ENCODE data around the gene TRIP10.
A peak's percentile ranks its signal among the peaks of the same experiment; 100 is the strongest.
"Not testable (repeated sequence)": the region's sequence is repeated elsewhere in the genome, so short reads cannot be mapped to it uniquely, and the experiment has no call there.

The TRIP10 gene

DNA sequence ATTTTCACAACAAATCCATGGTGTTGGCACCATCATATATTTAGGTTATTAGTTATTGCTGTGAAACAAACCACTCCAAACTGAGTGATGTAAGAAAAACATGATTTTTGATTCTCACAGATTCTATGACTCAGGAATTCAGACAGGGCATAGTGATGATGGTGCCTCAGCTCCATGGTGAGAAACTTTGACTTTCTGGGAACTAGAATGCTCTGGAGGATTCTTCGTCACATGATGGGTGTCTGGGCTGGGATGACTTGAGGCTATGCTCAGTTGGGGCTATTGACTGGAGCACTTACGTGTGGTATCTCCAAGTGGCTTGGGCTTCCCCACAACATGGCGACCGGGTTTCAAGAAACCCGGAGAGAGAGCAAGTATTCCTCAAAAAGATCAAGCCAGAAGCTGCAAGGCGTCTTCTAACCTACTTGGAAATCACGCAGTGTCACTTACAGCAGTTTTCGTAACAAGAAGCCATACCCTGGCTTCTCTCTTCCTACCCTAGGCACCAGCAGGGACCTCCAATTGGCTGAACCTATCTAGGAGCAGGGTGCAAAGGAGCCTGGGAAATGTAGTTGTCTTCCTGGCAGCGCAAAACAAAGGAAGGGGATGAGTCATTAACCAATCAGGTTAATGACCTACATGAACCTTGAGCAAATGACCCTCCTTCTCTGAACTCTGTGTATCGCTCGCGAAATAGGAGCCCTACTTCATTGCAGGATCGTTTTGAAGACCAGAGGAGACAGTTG, 55.4 kb downstream of the TRIP10 start:
- H3K4me3 ChIP-seq (ENCODE audit: low read length): no peak overlapping the region
- H3K4me1 ChIP-seq (ENCODE audit: control insufficient read depth, insufficient read depth, low read length): no peaks in the 10 kb centered on the region

DNA sequence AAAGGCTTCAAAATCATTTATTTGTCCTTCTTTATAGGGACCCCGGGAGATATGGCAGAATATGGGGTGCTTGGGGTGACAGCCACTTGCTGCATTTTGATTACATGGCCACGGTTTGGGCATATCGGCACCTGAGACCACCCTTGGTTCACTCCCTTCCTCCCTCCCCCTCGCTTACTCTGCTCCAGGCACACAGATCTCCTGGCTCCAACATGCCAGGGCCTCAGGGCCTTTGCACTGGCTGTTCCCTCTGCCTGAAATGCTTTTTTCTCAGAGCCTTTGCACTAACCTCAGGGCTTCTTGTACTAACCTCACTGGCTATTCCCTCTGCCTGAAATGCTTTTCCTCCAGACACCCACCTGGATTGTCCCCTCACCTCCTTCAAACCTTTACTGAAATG, 56.8 kb downstream of the TRIP10 start:
- Histone ChIP-seq H3K4me3 (ENCODE audit: low read length) (no peak overlapping the region), H3K4me1 (ENCODE audit: control insufficient read depth, insufficient read depth, low read length) (no peaks in the 10 kb centered on the region), H3K27ac (ENCODE audit: low read depth, low read length) (no peak overlapping the region), H3K27me3 (ENCODE audit: control insufficient read depth, insufficient read depth, low read length) (no peaks in the 10 kb centered on the region), H3K36me3 (ENCODE audit: control insufficient read depth, insufficient read depth, low read length) (no peaks in the 10 kb centered on the region), H3K9ac (ENCODE audit: low read length) (no peak overlapping the region)

More for the DNA sequence above, 55.4 kb downstream of the TRIP10 start:
- Histone ChIP-seq H3K9ac (ENCODE audit: low read length) (no peak overlapping the region), H3K36me3 (ENCODE audit: control insufficient read depth, insufficient read depth, low read length) (no peaks in the 10 kb centered on the region), H3K27ac (ENCODE audit: low read depth, low read length) (no peak overlapping the region), H3K27me3 (ENCODE audit: control insufficient read depth, insufficient read depth, low read length) (no peaks in the 10 kb centered on the region)

DNA sequence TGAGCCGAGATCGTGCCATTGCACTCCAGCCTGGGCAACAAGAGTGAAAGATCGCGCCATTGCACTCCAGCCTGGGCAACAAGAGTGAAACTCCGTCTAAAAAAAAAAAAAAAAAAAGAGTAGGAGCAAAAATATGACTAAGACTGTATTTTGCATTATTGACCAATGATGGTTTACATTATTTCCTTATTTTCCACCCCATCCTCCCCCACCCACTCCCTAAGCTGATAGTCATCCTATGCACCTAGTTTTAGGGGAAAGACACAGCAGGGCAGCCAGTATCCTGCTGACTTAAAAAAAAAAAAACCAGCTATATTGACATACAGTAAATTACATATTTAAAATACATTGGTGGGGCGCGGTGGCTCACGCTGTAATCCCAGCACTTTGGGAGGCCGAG, 58.2 kb downstream of the TRIP10 start:
- Histone ChIP-seq H3K4me1 (ENCODE audit: control insufficient read depth, insufficient read depth, low read length) (no peaks in the 10 kb centered on the region), H3K27me3 (ENCODE audit: control insufficient read depth, insufficient read depth, low read length) (no peaks in the 10 kb centered on the region), H3K27ac (ENCODE audit: low read depth, low read length) (no peak overlapping the region)

DNA sequence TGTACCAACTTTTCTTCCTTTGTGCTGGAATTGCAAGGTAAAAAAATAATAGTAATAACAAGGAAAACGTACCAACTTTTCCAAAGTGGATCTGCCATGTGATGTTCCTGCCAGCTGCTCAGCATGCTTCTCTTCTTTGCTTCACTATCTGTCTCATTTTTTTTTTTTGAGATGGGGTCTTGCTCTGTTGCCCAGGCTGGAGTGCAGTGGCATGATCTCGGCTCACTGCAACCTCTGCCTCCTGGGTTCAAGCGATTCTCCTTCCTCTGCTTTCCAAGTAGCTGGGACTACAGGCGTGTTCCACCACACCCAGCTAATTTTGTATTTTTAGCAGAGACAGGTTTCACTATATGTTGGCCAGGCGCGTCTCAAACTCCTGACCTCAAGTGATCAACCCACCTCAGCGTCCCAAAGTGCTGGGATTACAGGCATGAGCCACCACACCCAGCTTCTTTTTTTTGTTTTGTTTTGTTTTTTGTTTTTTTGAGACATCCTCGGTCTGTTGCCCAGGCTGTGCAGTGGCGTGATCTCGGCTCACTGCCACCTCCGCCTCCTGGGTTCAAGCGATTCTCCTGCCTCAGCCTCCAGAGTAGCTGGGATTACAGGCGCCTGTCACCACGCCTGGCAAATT, 60.8 kb downstream of the TRIP10 start:
- H3K9ac ChIP-seq (ENCODE audit: low read length); H3K27ac ChIP-seq (ENCODE audit: low read depth, low read length); H3K36me3 ChIP-seq (ENCODE audit: control insufficient read depth, insufficient read depth, low read length); H3K27me3 ChIP-seq (ENCODE audit: control insufficient read depth, insufficient read depth, low read length); H3K4me1 ChIP-seq (ENCODE audit: control insufficient read depth, insufficient read depth, low read length); H3K4me3 ChIP-seq (ENCODE audit: low read length): not testable (repeated sequence)

More for the DNA sequence above, 58.2 kb downstream of the TRIP10 start:
- H3K36me3 ChIP-seq (ENCODE audit: control insufficient read depth, insufficient read depth, low read length): no peaks in the 10 kb centered on the region
- H3K4me3 ChIP-seq (ENCODE audit: low read length): no peak overlapping the region
- no peak overlapping the region for H3K9ac ChIP-seq (ENCODE audit: low read length)

DNA sequence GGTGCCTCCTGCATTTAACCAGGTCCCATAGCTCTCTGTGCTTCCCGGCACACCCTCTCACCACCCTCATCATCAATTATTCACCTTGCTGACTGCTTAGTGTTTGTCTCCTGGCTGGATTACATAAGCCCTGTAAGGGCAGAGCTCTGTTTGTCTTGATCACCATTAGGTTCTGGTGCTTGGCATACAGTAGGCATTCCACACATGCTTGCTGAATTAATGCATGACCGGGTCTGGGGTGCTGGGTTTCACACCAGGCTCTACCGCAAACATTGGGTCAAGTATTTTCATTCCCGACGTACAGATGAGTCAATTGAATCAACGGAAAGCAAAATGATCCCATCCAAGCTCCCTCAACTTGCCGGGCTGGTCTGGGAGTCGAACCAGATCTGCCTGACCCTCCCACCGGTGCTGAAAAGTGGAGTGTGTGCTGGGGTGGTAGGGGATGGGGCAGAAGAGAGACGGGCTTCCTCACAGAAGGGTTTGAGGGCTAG, 61.6 kb downstream of the TRIP10 start:
- Histone ChIP-seq H3K27me3 (ENCODE audit: control insufficient read depth, insufficient read depth, low read length) (peaks cover 3% of the 10 kb centered on the region), H3K36me3 (ENCODE audit: control insufficient read depth, insufficient read depth, low read length) (no peaks in the 10 kb centered on the region), H3K27ac (ENCODE audit: low read depth, low read length) (no peak overlapping the region), H3K4me3 (ENCODE audit: low read length) (peak overlapping the region; percentile 53), H3K4me1 (ENCODE audit: control insufficient read depth, insufficient read depth, low read length) (no peaks in the 10 kb centered on the region), H3K9ac (ENCODE audit: low read length) (no peak overlapping the region)
